ENCODE results near the gene IL17C. TPM values are rescaled to one million over a fixed set of nuclear protein-coding genes. Genes with fewer than 3 reads are reported as not detected.

Gene IL17C
- total RNA-seq, 2 experiments from 2014 or later: 0.86 TPM; not detected in 1

DNA sequence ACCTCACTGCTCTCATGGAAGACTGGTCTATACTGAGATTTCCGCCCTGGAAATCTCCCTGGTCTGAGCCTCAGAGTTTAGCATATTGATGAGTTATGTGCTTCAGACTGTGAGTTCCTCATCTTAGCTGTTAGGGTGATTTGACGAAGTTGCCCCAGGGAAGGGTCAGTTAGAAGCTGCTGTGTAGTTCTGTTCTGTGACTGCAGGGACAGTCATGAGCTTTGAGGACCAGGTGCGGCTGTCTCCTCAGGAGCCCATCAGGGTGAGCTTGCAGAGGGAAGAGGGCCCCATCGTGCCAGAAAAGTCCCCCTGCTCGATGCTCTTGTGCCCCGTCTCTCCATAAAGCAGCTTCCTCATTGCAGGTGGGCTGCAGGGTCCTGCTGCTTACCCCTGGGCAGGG, 28.3 kb upstream of the IL17C start:
- H3K4me2 ChIP-seq (ENCODE audit: low read length): no peak overlapping the region
- H4K20me1 ChIP-seq (ENCODE audit: insufficient read depth, low read length): no peaks in the 10 kb centered on the region
- no peaks in the 10 kb centered on the region for H3K79me2 ChIP-seq (ENCODE audit: insufficient read depth, low read depth, low read length)
- H3K27ac ChIP-seq (ENCODE audit: low read depth, low read length, poor library complexity, severe bottlenecking): no peak overlapping the region
- peak; percentile 12 for DNase-seq (ENCODE audit: low spot score)
- POLR2A ChIA-PET: interaction anchor here (0.6 kb wide), 1 partner anchor 73 kb away, joined by 3 read pairs; no protein-coding TSS in a partner anchor
- no peak overlapping the region for H2AFZ ChIP-seq (ENCODE audit: low read length)
- BruUV-seq (replicated peaks): no TSS peak
- H3K4me1 ChIP-seq (ENCODE audit: insufficient read depth, low read length, poor library complexity, severe bottlenecking): peaks cover 8% of the 10 kb centered on the region
- no peaks in the 10 kb centered on the region for H3K9me2 ChIP-seq (ENCODE audit: insufficient read depth, low read length)
- H3K4me3 ChIP-seq (ENCODE audit: low read depth, low read length, poor library complexity, severe bottlenecking): no peak overlapping the region
- intact Hi-C loops (cut with micrococcal nuclease; ENCODE audit: unreplicated experiment): no loop called here
- TF ChIP-seq EZH2phosphoT487 (IDR thresholded peaks at IDR 0.05; ENCODE audit: borderline replicate concordance, low read depth, low read length): no peak
- TF ChIP-seq, protein P1, sequence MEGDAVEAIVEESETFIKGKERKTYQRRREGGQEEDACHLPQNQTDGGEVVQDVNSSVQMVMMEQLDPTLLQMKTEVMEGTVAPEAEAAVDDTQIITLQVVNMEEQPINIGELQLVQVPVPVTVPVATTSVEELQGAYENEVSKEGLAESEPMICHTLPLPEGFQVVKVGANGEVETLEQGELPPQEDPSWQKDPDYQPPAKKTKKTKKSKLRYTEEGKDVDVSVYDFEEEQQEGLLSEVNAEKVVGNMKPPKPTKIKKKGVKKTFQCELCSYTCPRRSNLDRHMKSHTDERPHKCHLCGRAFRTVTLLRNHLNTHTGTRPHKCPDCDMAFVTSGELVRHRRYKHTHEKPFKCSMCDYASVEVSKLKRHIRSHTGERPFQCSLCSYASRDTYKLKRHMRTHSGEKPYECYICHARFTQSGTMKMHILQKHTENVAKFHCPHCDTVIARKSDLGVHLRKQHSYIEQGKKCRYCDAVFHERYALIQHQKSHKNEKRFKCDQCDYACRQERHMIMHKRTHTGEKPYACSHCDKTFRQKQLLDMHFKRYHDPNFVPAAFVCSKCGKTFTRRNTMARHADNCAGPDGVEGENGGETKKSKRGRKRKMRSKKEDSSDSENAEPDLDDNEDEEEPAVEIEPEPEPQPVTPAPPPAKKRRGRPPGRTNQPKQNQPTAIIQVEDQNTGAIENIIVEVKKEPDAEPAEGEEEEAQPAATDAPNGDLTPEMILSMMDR (conservative IDR thresholded peaks at IDR 0.05; ENCODE audit: low read length): peak; percentile 44
- CTCF ChIA-PET (ENCODE audit: unreplicated experiment): no interaction called here
- peaks cover 92% of the 10 kb centered on the region for H3K36me3 ChIP-seq (ENCODE audit: insufficient read depth, low read length)
- H3K9me3 ChIP-seq (ENCODE audit: low read length): no peaks in the 10 kb centered on the region

DNA sequence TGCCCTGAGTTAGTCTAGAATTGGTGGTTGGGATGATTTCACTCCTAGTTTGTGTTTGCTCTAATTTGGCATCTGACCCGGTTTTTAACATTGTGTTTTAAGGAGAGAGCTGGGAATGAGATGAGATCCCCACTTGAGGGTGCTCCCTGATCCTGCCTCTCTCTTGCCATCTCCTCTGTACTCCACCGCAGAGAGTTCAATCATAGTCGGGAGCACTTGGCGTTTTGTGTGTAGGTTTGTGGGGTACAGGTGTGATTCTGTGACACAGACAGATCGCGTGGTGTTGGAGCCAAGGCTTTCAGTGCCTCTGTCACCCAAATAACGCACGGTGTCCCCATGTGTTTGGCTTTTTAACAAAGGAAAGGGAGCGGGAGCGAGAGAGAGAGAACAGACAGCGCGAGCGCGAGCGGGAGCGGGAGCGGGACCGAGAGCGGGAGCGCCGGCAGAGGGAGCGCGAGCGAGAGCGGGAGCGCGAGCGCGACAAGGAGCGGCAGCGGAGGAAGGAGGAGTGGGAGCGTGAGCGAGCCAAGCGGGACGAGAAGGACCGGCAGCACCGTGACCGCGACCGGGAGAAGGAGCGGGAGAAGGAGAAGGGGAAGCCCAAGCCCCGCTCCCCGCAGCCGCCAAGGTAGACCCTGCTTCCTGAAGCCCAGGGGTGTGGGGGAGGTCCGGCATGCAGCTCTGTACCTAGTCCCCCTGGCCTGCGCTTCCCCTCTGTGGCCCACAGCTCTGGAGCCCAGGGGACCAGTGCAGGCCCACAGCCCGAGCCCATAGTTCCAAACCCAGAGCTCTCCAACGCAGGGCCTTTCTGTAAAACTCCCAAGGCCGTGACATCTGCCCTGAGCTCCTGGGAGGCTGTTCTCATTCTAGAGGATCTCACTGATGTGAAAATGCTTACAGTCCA, 27.2 kb upstream of the IL17C start:
- Histone ChIP-seq H3K36me3 (ENCODE audit: insufficient read depth, low read length) (peaks cover 89% of the 10 kb centered on the region), H3K79me2 (ENCODE audit: insufficient read depth, low read depth, low read length) (no peaks in the 10 kb centered on the region), H3K27ac (ENCODE audit: low read depth, low read length, poor library complexity, severe bottlenecking) (no peak overlapping the region), H3K4me2 (ENCODE audit: low read length) (no peak overlapping the region), H3K4me3 (ENCODE audit: low read depth, low read length, poor library complexity, severe bottlenecking) (no peak overlapping the region), H3K9me2 (ENCODE audit: insufficient read depth, low read length) (no peaks in the 10 kb centered on the region), H4K20me1 (ENCODE audit: insufficient read depth, low read length) (no peaks in the 10 kb centered on the region), H3K9me3 (ENCODE audit: low read length) (no peaks in the 10 kb centered on the region), H3K4me1 (ENCODE audit: insufficient read depth, low read length, poor library complexity, severe bottlenecking) (peaks cover 8% of the 10 kb centered on the region), H2AFZ (ENCODE audit: low read length) (no peak overlapping the region)
- no peak for TF ChIP-seq EZH2phosphoT487 (IDR thresholded peaks at IDR 0.05; ENCODE audit: borderline replicate concordance, low read depth, low read length)
- TF ChIP-seq, protein P1 (conservative IDR thresholded peaks at IDR 0.05; ENCODE audit: low read length): no peak
- ChIA-PET POLR2A (no interaction called here), CTCF (ENCODE audit: unreplicated experiment) (no interaction called here)
- no peak for DNase-seq (ENCODE audit: low spot score)
- intact Hi-C loops (cut with micrococcal nuclease; ENCODE audit: unreplicated experiment): no loop called here
- no TSS peak for BruUV-seq (replicated peaks)

- CTCF ChIA-PET (ENCODE audit: unreplicated experiment): no interaction called here
- Histone ChIP-seq H3K9me2 (ENCODE audit: insufficient read depth, low read length) (no peaks in the 10 kb centered on the region), H3K4me2 (ENCODE audit: low read length) (no peak overlapping the region), H3K4me1 (ENCODE audit: insufficient read depth, low read length, poor library complexity, severe bottlenecking) (peaks cover 3% of the 10 kb centered on the region), H3K9me3 (ENCODE audit: low read length) (no peaks in the 10 kb centered on the region), H3K79me2 (ENCODE audit: insufficient read depth, low read depth, low read length) (no peaks in the 10 kb centered on the region), H4K20me1 (ENCODE audit: insufficient read depth, low read length) (no peaks in the 10 kb centered on the region), H3K27ac (ENCODE audit: low read depth, low read length, poor library complexity, severe bottlenecking) (no peak overlapping the region), H3K4me3 (ENCODE audit: low read depth, low read length, poor library complexity, severe bottlenecking) (no peak overlapping the region), H3K36me3 (ENCODE audit: insufficient read depth, low read length) (peaks cover 84% of the 10 kb centered on the region), H2AFZ (ENCODE audit: low read length) (no peak overlapping the region)
- TF ChIP-seq, protein P1 (conservative IDR thresholded peaks at IDR 0.05; ENCODE audit: low read length): no peak
- no peak for TF ChIP-seq EZH2phosphoT487 (IDR thresholded peaks at IDR 0.05; ENCODE audit: borderline replicate concordance, low read depth, low read length)
- intact Hi-C loops (cut with micrococcal nuclease; ENCODE audit: unreplicated experiment): no loop called here
- no peak for DNase-seq (ENCODE audit: low spot score)
- BruUV-seq (replicated peaks): no TSS peak
- POLR2A ChIA-PET: no interaction called here
These were observed 25.1 kb upstream of the IL17C start for GRCh38 chr16:88613293-88613692.
